Measurements from ENCODE around the gene ZDHHC22.

ZDHHC22 gene

GRCh38 chr14:77094672-77095284 is 46.8 kb downstream of the ZDHHC22 start:
- H3K27ac ChIP-seq = no peak overlapping the region
- TF ChIP-seq CTCF (IDR thresholded peaks at IDR 0.05) (peak; percentile 87), ZFX (IDR thresholded peaks at IDR 0.05; ENCODE audit: borderline replicate concordance) (no peak)

GRCh38 chr14:77092676-77093075 is 48.9 kb downstream of the ZDHHC22 start:
- H3K27ac ChIP-seq = no peak overlapping the region
- TF ChIP-seq ZFX (IDR thresholded peaks at IDR 0.05; ENCODE audit: borderline replicate concordance) = no peak
- TF ChIP-seq CTCF (IDR thresholded peaks at IDR 0.05) = no peak

GRCh38 chr14:77091518-77091917 is 50.1 kb downstream of the ZDHHC22 start:
- no peak overlapping the region for H3K27ac ChIP-seq
- TF ChIP-seq ZFX (IDR thresholded peaks at IDR 0.05; ENCODE audit: borderline replicate concordance) = no peak
- TF ChIP-seq CTCF (IDR thresholded peaks at IDR 0.05) = no peak

GRCh38 chr14:77088645-77089044 is 52.9 kb downstream of the ZDHHC22 start:
- peak overlapping the region; percentile 95 for H3K27ac ChIP-seq
- TF ChIP-seq CTCF (IDR thresholded peaks at IDR 0.05) (no peak), ZFX (IDR thresholded peaks at IDR 0.05; ENCODE audit: borderline replicate concordance) (no peak)

- TF ChIP-seq ZFX (IDR thresholded peaks at IDR 0.05; ENCODE audit: borderline replicate concordance) = no peak
- TF ChIP-seq CTCF (IDR thresholded peaks at IDR 0.05) = no peak
- peak overlapping the region; percentile 95 for H3K27ac ChIP-seq
These were observed 53.4 kb downstream of the ZDHHC22 start for GRCh38 chr14:77088219-77088618.

- TF ChIP-seq CTCF (IDR thresholded peaks at IDR 0.05) = no peak
- no peak for TF ChIP-seq ZFX (IDR thresholded peaks at IDR 0.05; ENCODE audit: borderline replicate concordance)
These were observed 54.0 kb downstream of the ZDHHC22 start for GRCh38 chr14:77087631-77088030.

GRCh38 chr14:77086951-77087350 is 54.6 kb downstream of the ZDHHC22 start:
- TF ChIP-seq CTCF (IDR thresholded peaks at IDR 0.05) = no peak
- TF ChIP-seq ZFX (IDR thresholded peaks at IDR 0.05; ENCODE audit: borderline replicate concordance) = no peak

More at GRCh38 chr14:77087631-77088030, 54.0 kb downstream of the ZDHHC22 start:
- H3K27ac ChIP-seq = peak overlapping the region; percentile 95

More at GRCh38 chr14:77086951-77087350, 54.6 kb downstream of the ZDHHC22 start:
- peak overlapping the region; percentile 95 for H3K27ac ChIP-seq

All from 22Rv1 (cell line).